Tibial artery (tissue), 4 donors: ENCODE measurements around the gene GOLT1A.

ENCODE experiments used
- DNase-seq, 2 donors: peaks; one replicate each; pipeline ENCODE4 v3.0.0-alpha.2; 2019
- H3K27ac ChIP-seq, 2 donors: fragments of 200-600 bp; sonication (generic) in 1 of 2; 1 replicate in 1 of 2; 2 replicates in 1 of 2; pipeline ENCODE4 v1.5.1; 2018 to 2019; ENCODE audit warnings: mild to moderate bottlenecking in 1 of 2
- H3K27me3 ChIP-seq, 2 donors: fragments of 200-600 bp; sonication (generic) in 1 of 2; one replicate each; pipeline versions ENCODE4 v1.5.1 to v1.6.0; 2016 to 2019
- H3K36me3 ChIP-seq, 3 donors: fragments of 200-600 bp; sonication (generic) in 2 of 3; one replicate each; pipeline ENCODE4 v1.5.1; 2016 to 2019; ENCODE audit warnings: mild to moderate bottlenecking in 2 of 3
- H3K4me1 ChIP-seq, 4 donors: fragments of 200-600 bp; sonication (generic) in 2 of 4; 1 replicate in 3 of 4; 2 replicates in 1 of 4; pipeline ENCODE4 v1.5.1; 2016 to 2019
- H3K4me3 ChIP-seq, 2 donors: fragments of 200-600 bp; sonication (generic) in 1 of 2; 1 replicate in 1 of 2; 2 replicates in 1 of 2; pipeline ENCODE4 v1.5.1; 2018 to 2019; ENCODE audit warnings: mild to moderate bottlenecking in 2 of 2
- H3K9me3 ChIP-seq, 3 donors: fragments of 200-600 bp; sonication (generic) in 1 of 3; one replicate each; pipeline ENCODE4 v1.5.1; 2016 to 2019
- CTCF ChIP-seq, 2 experiments: fragments of 200-600 bp in 1 of 2; fragments of 450-650 bp in 1 of 2; IDR thresholded peaks; one replicate each; pipeline ENCODE4 v1.5.1; 2017 to 2019; ENCODE audit warnings: antibody characterized with exemption in 2 of 2, mild to moderate bottlenecking in 1 of 2, moderate library complexity in 1 of 2
- intact Hi-C: fragments of 100-400 bp; cut with DNase I; formaldehyde crosslinking; loops from one replicate; pipeline ENCODE4 v1.15.0; 2023; ENCODE audit warnings: low total_unique reads

The GOLT1A gene

GRCh38 chr1:204216236-204216635 is 2.4 kb upstream of the GOLT1A start:
- H3K36me3 ChIP-seq: peaks cover 0 to 9% (median 0%) of the 10 kb centered on the region in 3 donors
- H3K4me1 ChIP-seq: peaks cover 0 to 11% (median 9%) of the 10 kb centered on the region in 4 donors
- no peak overlapping the region for H3K4me3 ChIP-seq
- H3K9me3 ChIP-seq: no peaks in the 10 kb centered on the region
- intact Hi-C loops: loop anchor here (5.0 kb wide), 1 partner anchor 146 kb away; no protein-coding TSS in a partner anchor
- TF ChIP-seq CTCF (IDR thresholded peaks at IDR 0.05): no peak
- peaks cover 0 to 27% of the 10 kb centered on the region in 2 donors for H3K27me3 ChIP-seq
- no peak for DNase-seq
- no peak overlapping the region for H3K27ac ChIP-seq

GRCh38 chr1:204212715-204213114 is 1.1 kb downstream of the GOLT1A start:
- Histone ChIP-seq H3K4me3 (no peak overlapping the region), H3K36me3 (no peaks in the 10 kb centered on the region), H3K9me3 (no peaks in the 10 kb centered on the region), H3K27me3 (peaks cover 0 to 27% of the 10 kb centered on the region in 2 donors), H3K4me1 (peaks cover 0 to 11% (median 9%) of the 10 kb centered on the region in 4 donors), H3K27ac (no peak overlapping the region)
- no peak for DNase-seq
- intact Hi-C loops: no loop called here
- no peak for TF ChIP-seq CTCF (IDR thresholded peaks at IDR 0.05)

- Histone ChIP-seq H3K27me3 (peaks cover 0 to 35% of the 10 kb centered on the region in 2 donors), H3K4me1 (peaks cover 0 to 16% (median 10%) of the 10 kb centered on the region in 4 donors), H3K9me3 (no peaks in the 10 kb centered on the region), H3K36me3 (no peaks in the 10 kb centered on the region), H3K27ac (no peak overlapping the region), H3K4me3 (no peak overlapping the region)
- intact Hi-C loops: no loop called here
- no peak for DNase-seq
- no peak for TF ChIP-seq CTCF (IDR thresholded peaks at IDR 0.05)
Observed at GRCh38 chr1:204211046-204211445, 2.7 kb downstream of the GOLT1A start.

- Histone ChIP-seq H3K36me3 (no peaks in the 10 kb centered on the region), H3K9me3 (no peaks in the 10 kb centered on the region), H3K27ac (no peak overlapping the region), H3K27me3 (peaks cover 0 to 38% of the 10 kb centered on the region in 2 donors), H3K4me1 (peaks cover 0 to 5% (median 2%) of the 10 kb centered on the region in 4 donors), H3K4me3 (no peak overlapping the region)
- intact Hi-C loops: loop anchor here (5.0 kb wide), 1 partner anchor 45 kb away; no protein-coding TSS in a partner anchor
- DNase-seq: peak in 1 of 2 donors; percentile 45
- TF ChIP-seq CTCF (IDR thresholded peaks at IDR 0.05): peak; percentile 79 to 81
Observed at GRCh38 chr1:204207136-204207616, 6.6 kb downstream of the GOLT1A start.

- no peak overlapping the region for H3K4me3 ChIP-seq
- intact Hi-C loops: loop anchor here (5.0 kb wide), 1 partner anchor 44 kb away; no protein-coding TSS in a partner anchor
- no peaks in the 10 kb centered on the region for H3K36me3 ChIP-seq
- DNase-seq: no peak
- H3K27me3 ChIP-seq: peaks cover 0 to 41% of the 10 kb centered on the region in 2 donors
- TF ChIP-seq CTCF (IDR thresholded peaks at IDR 0.05): no peak
- no peaks in the 10 kb centered on the region for H3K9me3 ChIP-seq
- H3K27ac ChIP-seq: no peak overlapping the region
- H3K4me1 ChIP-seq: peaks cover 0 to 5% (median 2%) of the 10 kb centered on the region in 4 donors
Observed at GRCh38 chr1:204206121-204206520, 7.7 kb downstream of the GOLT1A start.
